Globus pallidus (tissue), 1 donor: Measurements from ENCODE around the gene FAAP24.
"Not testable (repeated sequence)": the region's sequence is repeated elsewhere in the genome, so short reads cannot be mapped to it uniquely, and the experiment has no call there.

ENCODE experiments used
- DNase-seq: peaks from one replicate; pipeline ENCODE4 v3.0.0-alpha.2; 2015; ENCODE audit warnings: low spot score

Gene FAAP24, protein sequence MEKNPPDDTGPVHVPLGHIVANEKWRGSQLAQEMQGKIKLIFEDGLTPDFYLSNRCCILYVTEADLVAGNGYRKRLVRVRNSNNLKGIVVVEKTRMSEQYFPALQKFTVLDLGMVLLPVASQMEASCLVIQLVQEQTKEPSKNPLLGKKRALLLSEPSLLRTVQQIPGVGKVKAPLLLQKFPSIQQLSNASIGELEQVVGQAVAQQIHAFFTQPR

DNA sequence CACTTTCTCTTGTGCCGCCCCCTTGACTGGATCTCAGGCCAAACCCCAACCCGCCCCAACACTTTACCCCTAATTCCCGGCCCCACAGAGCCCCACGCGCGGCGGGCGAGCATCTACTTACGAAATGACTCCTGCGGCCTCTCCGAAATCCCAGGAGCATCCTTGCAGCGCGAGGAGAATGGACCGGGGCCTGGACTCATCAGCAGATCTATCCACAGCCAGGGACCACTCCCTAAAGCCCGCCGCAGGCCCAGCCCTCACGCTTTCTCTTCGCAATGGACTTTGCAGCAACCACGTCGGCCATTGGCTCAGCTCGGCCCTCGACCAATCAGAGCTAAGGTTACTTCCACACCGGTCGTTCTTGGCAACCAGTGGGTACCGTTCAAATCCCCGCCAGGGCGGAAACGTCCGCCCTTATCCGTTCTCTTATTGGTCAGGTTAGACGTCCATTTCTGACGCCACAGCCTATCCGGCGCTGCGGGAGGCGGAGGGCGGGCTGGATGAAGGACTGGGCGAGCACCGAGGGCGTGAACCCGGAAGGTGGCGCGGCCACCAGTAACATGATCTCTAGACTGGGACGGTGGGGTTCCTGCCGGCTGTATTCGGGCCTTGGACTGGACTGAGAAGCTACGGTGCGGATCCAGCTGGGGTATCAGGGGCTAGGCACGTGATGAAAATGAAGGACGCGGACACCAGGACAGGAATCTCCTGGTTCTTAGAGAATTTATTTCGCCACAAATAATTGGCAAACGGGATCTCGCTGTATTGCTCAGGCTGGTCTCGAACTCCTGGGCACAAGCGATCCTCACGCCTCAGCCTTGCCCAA lies at the start of gene FAAP24, which contains the start of gene CEP89:
TSS of gene FAAP24 (plus strand) at position 528 of the 826 bp plus-strand sequence. CDS start 955 bp downstream, outside the sequence.
TSS of gene CEP89 (minus strand) at position 244 of the 826 bp plus-strand sequence. CDS start at position 160, 84 bp downstream.
- DNase-seq: peak; percentile 98

DNA sequence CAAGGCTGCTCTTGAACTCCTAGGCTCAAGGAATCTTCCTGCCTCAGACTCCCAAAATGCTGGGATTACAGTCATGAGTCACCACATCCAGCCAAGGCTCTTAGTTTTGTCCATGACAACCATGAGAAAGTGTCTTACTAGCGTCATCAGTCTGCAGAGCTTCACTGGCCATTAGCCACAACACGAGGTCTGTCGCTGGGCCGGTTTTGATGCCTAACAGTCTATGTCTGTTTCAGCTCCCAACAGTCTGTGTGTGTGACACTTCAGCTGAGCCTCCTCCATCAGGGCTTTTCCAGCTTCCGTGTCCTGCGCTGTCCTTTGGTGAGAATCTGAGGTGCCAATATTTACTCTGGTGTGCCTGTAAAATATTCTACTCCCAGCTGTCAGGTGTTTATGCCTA lies 47.8 kb upstream of the FAAP24 start:
- no peak for DNase-seq

DNA sequence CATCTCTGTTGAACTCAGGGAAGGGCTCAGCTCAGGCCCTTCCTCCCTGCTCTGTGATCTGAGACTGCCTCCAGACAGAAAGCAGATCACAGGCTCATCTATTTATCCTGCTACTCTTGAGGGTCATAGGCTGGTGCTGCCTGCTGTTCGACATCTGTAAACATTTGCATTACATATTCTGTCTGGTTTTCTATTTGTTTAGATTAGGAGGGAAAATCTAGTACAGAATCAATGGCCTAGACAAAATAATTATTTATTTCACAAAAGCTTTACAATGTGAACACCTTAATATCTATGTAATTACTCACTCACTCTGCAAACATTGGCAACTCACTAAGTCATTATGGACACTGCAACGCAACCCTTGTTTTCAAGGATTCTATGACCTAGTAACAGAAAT lies 43.2 kb upstream of the FAAP24 start:
- DNase-seq: no peak

DNA sequence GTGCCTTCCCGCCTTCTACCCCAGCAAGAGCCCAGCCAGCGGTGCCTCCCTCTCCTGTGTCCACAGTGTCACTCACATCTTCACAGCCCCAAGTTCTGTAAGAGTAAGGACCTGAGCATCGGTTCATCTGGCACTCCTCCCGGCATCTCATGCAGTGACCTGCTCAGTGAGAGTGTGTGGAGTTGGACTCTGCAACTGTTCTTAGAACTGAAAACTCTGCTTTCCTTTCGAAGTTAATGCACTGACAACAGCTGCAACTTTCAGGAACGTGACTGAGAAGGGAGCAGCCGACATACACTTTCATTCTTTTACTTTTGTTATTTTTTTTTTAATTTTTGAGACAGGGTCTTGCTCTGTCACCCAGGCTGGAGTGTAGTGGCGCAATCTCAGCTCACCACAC lies 41.5 kb upstream of the FAAP24 start:
- no peak for DNase-seq

DNA sequence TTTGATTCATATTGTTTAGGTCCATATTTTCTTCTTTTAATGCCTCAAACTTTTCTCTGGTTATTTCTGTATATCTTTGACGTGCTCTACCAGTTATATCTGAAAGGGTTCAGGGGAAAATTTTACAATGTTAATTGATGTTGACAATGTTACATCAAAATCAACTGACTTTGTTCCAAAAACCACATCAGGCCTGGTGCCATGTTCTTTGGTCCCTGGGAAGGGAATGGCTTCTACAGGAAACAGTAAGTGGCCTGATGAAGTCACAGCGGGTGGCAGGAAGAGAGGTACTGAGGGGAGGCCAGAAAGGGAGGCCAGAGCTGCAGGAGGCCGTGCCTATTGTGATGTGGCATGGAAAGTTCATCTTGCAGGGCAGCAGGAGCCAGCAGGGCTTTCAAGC lies 38.5 kb upstream of the FAAP24 start:
- no peak for DNase-seq

DNA sequence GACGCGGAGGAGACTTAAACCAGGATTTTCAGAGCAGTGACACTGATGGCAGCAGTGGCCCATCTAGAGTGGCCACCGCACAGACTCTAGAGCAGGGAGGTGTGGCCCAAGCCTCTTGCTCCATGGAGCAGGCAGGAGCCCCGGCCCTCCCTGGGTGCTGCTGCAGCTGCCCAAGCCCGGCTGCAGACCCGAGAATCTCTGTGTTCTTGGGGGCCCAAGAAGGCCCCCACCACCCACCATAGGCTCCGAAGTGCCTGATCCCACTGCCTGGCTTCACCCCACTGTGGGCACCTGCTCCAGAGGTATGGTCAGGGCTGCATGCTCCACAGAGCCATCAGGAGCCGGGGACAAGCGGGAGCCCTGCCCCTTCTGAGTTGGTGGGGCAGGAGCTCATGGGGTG lies 36.4 kb upstream of the FAAP24 start:
- no peak for DNase-seq

DNA sequence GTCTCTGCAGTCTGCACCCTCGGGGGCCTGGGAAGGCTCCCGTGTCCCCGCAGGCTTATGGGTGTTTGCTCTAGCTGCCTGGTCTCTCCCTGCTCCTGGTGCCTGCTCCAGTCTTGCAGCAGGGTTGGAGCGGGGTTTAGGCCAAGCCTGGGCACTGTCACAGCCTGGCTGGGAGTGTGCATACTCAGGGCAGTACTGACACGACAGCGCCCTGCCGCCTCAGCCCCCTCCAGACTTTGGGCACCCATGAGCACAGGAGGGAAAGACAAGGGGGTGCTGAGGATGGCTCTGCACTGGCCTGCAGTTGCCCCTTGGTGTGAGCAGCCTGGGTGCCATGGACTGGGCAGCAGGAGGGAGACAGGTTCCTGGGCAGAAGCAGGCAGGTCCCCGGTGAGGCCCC lies 36.0 kb upstream of the FAAP24 start:
- DNase-seq: no peak

DNA sequence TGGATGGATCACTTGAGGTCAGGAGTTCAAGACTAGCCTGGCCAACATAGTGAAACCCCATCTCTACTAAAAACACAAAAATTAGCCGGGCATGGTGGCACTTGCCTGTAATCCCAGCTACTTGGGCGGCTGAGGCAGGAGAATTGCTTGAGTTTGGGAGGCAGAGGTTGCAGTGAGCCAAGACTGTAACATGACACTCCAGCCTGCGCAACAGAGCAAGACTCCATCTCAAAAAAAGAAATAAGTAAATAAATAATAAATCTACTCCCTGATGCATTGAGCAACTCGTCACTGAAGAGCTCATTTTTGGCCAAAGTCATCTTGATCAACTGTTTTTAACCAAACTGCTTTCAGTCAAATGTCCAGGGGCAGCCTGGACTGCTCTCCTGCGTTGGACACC lies 30.8 kb upstream of the FAAP24 start:
- not testable (repeated sequence) for DNase-seq

DNA sequence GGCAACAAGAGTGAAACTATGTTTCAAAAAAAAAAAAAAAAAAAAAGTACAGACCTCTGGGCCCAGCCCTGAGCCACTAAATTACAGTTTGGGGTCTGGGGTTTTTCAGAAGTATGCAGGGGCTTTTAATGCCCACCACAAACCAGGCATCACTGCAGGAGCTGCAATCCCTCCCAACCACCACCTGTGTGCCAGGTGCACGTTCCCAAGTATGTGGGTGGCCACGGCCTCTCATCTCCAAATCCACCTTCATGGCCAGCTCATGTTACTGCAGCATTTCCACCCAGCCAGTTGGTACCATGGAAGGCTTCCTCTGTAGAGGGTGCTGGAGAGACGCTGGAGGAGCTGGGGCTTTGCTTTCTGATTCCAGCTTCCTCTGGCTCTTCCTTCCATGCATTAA lies 26.8 kb upstream of the FAAP24 start:
- DNase-seq: no peak

DNA sequence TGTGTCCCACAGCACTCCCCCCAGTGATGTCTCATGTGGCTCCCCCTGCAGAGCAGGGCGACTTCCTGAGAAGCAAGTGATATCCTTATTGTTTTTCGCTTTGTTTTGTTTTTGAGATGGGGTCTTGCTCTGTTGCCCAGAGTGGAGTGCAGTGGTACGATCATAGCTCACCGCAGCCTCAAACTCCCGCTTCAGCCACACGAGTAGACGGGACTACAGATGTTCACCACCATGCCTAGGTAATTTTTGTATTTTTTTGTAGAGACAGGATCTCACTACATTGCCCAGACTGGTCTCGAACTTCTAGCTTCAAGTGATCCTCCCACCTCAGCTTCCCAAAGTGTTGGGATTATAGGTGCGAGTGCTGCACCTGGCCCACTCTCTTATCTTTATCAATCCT lies 5.3 kb upstream of the FAAP24 start:
- no peak for DNase-seq

DNA sequence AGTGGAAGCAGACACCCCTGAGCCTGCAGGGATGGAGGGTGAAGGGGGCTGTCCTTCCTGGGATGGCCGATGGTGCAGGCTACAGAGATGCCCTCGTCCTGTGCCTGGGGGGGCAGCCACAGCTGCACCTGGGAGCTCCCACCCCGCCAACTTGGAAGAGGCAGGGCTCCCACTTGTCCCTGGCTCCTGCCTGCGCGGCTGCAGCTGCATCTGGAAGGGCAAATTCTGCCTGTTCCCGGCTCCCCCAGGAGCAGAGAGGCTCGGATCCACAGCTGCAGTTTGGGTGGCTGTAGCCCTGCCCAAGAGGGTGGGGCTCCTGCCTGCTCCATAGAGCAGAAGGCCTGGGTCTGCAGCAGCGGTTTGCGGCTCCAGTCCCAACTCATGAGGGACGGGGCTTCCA lies 2.5 kb upstream of the FAAP24 start:
- DNase-seq: no peak

DNA sequence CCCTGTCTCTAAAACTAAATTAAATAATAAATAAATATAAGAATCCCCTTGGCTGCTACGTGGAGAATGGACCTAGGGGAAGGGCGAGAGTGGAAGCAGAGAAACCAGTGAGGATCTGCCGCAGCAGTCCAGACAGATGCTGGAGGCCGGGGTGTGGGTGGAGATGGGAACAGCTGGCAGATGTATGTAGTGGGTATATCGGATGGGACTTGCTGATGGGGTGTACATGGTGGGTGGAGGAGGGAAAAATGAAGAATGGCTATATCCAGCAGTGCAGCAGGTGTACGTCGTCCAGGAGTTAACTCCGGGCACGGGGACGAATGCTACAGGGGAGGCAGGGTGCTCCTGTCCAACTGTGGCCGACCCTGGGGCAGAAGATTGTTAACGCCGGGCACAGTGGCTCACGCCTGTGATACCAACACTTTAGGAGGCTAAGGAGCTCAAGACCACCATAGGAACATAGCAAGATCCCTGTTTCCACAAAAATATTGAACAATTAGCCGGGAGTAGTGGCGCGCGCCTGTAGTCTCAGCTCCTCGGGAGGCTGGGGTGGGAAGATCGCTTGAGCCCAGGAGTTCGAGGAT lies 938 bp upstream of the FAAP24 start:
- no peak for DNase-seq

DNA sequence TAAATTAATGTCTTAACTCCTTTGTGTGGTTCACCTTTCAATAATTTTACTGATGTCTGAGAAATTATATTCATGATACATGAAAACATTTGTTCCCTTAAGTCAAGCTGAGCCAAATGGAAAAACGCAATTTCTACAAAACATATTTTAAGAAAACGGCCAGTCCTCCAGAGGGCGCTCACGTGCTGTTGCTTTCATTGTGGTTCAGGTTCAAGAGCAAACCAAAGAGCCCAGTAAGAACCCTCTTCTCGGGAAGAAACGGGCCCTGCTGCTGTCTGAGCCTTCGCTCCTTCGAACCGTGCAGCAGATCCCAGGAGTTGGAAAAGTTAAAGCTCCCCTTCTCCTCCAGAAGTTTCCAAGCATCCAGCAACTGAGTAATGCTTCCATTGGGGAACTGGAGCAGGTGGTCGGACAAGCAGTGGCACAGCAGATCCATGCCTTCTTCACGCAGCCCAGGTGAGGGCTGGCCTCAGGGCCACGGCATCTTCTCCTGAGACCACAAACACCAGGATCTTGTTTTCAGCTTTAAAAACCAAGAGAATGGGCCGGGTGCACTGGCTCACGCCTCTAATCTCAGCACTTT lies 4.3 kb downstream of the FAAP24 start:
- peak; percentile 61 for DNase-seq

DNA sequence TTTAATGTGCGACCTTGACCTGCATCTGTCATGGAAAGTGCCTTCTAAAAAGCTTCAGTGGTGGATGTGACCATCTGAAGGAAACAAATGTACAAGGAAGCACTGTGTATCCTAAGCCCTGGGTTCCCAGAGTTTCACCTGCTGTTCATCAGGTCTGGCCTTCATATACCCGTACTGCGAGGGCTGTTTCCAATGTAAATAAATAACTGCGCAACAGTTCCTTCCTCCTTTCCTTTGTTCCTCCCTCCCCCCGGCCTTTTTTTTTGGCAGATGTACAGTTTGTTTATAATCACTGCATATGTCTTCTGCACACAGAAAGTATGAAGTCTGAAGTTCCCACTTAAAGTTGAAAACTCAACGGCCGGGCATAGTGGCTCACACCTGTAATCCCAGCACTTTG lies 5.2 kb downstream of the FAAP24 start:
- no peak for DNase-seq

DNA sequence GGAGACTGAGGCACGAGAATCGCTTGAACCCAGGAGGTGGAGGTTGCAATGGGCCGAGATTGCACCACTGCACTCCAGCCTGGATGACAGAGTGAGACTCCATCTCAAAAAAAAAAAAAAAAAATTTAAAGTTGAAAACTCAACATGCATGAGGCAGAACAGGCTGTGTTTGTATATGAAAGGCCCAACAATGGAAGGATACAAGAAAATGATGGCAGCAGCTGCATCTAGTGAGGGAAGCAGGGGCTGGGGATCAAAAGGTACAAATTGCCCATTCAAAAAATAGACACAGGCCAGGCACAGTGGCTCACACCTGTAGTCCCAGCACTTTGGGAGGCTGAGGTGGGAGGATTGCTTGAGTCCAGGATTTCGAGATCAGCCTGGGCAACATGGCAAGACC lies 5.8 kb downstream of the FAAP24 start:
- DNase-seq: not testable (repeated sequence)

DNA sequence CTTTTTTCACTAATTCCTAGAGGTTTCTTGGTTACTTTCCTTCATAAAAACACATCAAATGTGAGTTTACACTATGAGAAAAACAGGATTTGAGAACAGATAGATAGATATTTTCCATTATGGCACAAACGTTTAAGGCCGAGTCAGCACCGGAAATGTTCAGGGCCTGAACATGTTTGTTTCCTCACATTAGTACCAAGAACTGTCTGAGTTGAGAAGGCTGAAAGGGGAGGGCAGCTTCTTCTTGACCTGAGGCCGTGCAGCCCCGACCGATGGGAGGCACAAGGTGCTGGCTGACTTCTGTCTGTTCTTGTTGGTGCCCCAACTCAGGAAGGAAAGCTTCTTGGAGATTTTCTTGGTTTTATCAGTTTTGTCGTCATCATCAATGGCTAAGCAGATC lies 7.8 kb downstream of the FAAP24 start:
- not testable (repeated sequence) for DNase-seq

DNA sequence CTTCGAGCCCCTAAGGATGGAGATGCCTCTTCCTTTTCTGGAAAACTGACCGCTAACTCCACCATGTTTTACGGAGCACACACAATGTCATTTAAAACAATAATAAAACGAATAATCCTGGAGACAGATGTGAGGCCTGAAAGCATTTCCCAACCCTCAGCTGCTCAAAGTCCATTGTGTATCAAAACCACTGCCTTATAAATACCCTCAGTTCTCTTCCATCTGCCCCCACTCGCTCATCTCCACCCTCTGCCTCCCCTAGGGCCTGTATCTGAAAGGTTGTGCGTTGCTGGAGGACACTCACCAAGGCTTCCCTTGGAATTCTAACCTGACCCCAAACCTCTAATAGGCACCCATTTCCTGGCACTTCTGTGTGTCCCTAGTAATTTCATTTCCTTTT lies 10.4 kb downstream of the FAAP24 start:
- DNase-seq: not testable (repeated sequence)

DNA sequence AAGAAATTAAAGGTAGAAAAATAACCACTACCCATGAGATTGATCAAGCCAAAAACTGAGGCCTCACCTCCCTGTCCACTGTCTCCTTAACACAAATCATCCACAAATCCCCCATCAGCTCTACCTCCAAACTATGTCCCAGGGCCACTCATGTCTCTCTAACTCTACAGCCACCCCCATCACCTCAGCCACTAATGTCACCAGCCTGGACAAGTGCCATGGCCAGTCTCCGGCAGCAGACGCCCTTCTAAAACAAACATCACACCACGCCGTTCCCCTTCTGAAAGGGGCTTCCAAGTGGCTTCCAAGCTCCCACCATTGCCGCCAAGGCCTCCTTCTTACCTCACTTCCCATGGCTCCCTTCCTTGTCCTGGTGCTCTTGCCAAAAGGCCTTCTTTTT lies 16.2 kb downstream of the FAAP24 start:
- not testable (repeated sequence) for DNase-seq

DNA sequence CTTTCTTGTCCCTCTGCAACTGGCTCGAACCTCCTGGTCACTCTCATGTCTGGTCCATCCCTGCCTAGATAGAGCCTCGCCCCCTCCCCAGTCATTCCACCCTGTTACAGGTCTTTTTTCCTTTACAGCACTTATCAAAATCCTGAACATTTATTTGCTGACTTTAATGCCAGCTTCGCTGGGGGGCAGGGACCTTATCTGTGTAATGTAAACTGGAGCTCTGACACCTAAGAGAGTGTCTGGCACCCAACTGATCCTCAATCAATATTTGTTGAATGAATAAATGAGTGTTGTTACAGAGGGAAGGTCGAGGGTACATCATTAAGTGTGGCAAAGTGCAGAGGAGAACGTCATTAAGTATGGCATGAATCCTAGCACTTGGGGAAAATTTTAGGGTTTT lies 16.7 kb downstream of the FAAP24 start:
- DNase-seq: no peak

DNA sequence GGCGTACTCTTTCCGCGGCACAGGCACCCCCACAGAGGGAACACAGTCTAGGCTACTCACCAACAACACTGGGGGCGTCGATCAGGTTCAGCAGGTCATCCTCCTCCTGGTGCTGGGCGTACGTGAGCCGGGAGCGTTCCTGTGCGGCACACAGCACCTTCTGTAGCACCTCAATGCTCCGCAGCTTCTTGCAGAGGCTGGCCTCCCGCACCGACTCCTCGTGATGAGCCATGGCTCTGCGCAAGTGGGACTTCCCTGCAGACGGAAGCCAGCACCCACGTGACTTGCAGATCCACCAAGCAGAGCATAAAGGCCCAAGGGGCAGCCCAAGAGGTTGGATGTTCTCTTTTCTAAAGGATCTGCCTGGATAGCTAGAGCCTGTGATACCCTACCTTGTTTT lies 23.9 kb downstream of the FAAP24 start:
- DNase-seq: not testable (repeated sequence)

DNA sequence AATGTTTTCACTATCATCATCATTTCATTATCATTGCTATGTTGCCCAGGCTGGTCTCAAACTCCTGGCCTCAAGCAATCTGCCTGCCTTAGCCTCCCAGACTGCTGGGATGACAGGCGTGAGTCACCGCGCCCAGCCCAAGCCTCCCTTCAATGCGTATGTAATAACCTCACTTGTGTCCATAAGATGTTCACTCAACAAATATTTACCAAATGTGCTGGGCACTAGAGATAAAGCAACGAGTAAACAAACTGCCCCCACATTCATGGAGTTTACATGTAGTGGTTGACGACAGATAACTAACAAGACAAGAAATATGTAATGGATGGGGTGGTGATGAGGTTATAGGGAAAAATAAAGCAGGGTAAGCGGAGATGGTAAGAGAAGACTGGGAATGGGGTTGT lies 25.0 kb downstream of the FAAP24 start:
- not testable (repeated sequence) for DNase-seq

DNA sequence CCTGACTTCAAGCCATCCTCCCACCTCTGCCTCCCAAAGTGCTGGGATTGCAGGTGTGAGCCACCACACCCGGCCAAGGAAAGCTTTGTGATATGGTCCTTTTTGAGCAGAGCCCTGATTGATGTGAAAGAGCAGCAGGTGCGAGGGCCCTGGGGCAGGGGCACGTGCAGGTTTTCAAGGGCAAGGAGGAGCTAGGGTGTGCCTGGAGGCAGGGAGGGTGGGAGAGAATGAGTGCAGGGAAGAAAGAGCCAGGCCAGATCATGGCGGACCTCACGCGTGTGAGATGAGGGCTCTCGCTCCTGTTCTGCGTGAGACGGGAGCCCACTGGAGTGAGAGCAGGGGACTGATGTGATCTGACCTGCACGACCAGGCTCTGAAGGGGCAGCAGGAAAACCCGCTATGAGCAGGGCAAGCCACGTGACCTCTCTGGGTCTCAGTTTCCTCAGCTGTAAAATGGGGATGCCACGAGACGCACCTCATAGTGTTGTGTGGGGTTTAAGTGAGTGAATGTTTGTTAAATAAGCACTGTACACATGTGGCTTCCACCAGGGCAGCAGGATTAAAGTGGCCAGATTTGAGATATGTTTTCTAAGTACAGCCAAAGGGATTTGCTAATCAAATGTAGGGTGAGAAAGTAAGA lies 25.8 kb downstream of the FAAP24 start:
- no peak for DNase-seq
